Measurements from ENCODE around the gene SLC7A6OS. TPM values are rescaled to one million over a fixed set of nuclear protein-coding genes. Genes with fewer than 3 reads are reported as not detected.

SLC7A6OS gene
- total RNA-seq, 1 experiment from 2014 or later, result 16.4 TPM

DNA sequence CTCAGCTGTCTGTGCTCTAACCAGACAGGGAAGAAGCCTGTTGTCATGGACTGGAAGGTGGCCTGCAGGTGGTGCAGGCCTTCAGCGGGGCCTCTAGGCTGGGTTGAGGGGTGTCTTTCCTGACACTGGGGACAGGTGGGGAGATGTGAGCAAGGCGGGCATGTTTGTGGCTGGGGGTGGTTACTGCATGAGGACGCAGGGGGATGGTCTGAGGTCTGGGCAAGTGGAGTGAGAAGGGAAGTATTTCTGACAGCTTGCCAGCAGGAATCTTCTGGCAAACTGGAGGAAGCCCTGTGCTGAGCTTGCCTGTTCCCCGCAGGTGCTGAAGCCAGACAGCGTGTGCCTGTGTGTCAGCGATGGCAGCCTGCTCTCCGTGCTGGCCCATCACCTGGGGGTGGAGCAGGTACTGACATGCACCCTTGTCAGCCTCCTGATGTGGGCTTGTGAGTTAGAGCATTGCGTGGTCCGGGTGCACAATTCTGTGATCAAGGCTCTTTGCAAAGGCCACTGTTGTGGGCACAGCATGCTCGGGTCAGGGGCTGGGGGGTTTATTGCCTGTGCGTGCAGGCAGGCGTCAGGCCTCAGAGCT is 36.2 kb upstream of the SLC7A6OS start:
- H3K4me2 ChIP-seq (ENCODE audit: low read length), result no peak overlapping the region
- H2AFZ ChIP-seq (ENCODE audit: low read depth, low read length, poor library complexity, severe bottlenecking), result no peak overlapping the region
- no peaks in the 10 kb centered on the region for H3K4me1 ChIP-seq (ENCODE audit: control insufficient read depth in 1 of 2, insufficient read depth in 2 of 2, low read length in 2 of 2)
- no peak overlapping the region for H3K4me3 ChIP-seq (replicated peaks in 1 of 2; ENCODE audit: low read depth in 1 of 2, low read length in 2 of 2)
- H3K9me3 ChIP-seq (ENCODE audit: control insufficient read depth in 1 of 2, insufficient read depth in 1 of 2, low read depth in 1 of 2, low read length in 2 of 2), result no peaks in the 10 kb centered on the region
- ChIA-PET POLR2A (no interaction called here), CTCF (no interaction called here), RAD21 (ENCODE audit: low non-redundant PET in 1 of 2, low total read pairs in 2 of 2, uncharacterized antibody in 2 of 2, unreplicated experiment in 2 of 2) (no interaction called here)
- H3K27me3 ChIP-seq (ENCODE audit: insufficient read depth, low read length), result no peaks in the 10 kb centered on the region
- no peaks in the 10 kb centered on the region for H3K79me2 ChIP-seq (ENCODE audit: insufficient read depth, low read length)
- ATAC-seq (no peak), DNase-seq (ENCODE audit: low read depth, low spot score) (no peak)
- BruUV-seq (replicated peaks), result no TSS peak
- H3K27ac ChIP-seq (ENCODE audit: low read depth, low read length), result no peak overlapping the region
- H3K9ac ChIP-seq (ENCODE audit: low read length), result no peak overlapping the region
- intact Hi-C loops (cut with micrococcal nuclease), result no loop called here
- TF ChIP-seq RAD21 (IDR thresholded peaks at IDR 0.05; ENCODE audit: low read depth) (no peak), TCF7L2 (IDR thresholded peaks at IDR 0.05; ENCODE audit: borderline replicate concordance, extremely low read depth, insufficient read depth, insufficient read length) (no peak), EZH2phosphoT487 (IDR thresholded peaks at IDR 0.05; ENCODE audit: borderline replicate concordance) (no peak), FOSL1 (IDR thresholded peaks at IDR 0.05; ENCODE audit: low read depth) (no peak), REST (IDR thresholded peaks at IDR 0.05; ENCODE audit: low read depth) (no peak), POLR2A (IDR thresholded peaks at IDR 0.05; ENCODE audit: borderline replicate concordance, extremely low read depth, insufficient read depth, insufficient read length) (no peak), SP1 (IDR thresholded peaks at IDR 0.05; ENCODE audit: low read depth) (no peak), SRF (IDR thresholded peaks at IDR 0.05; ENCODE audit: low read depth) (no peak), JUND (IDR thresholded peaks at IDR 0.05) (no peak), YY1 (IDR thresholded peaks at IDR 0.05; ENCODE audit: extremely low read depth, insufficient replicate concordance, low read depth, low read length) (no peak)
- H4K20me1 ChIP-seq (ENCODE audit: insufficient read depth), result no peaks in the 10 kb centered on the region
- H3K9me2 ChIP-seq (ENCODE audit: insufficient read depth), result no peaks in the 10 kb centered on the region
- peaks cover 21 to 34% of the 10 kb centered on the region in 2 experiments; a peak in 3 of 4 replicates for H3K36me3 ChIP-seq (ENCODE audit: control insufficient read depth in 1 of 2, insufficient read depth in 2 of 2, low read length in 2 of 2)
